ENCODE results near the gene ZNF414.
"Not testable (repeated sequence)": the region's sequence is repeated elsewhere in the genome, so short reads cannot be mapped to it uniquely, and the experiment has no call there.

The ZNF414 gene, protein sequence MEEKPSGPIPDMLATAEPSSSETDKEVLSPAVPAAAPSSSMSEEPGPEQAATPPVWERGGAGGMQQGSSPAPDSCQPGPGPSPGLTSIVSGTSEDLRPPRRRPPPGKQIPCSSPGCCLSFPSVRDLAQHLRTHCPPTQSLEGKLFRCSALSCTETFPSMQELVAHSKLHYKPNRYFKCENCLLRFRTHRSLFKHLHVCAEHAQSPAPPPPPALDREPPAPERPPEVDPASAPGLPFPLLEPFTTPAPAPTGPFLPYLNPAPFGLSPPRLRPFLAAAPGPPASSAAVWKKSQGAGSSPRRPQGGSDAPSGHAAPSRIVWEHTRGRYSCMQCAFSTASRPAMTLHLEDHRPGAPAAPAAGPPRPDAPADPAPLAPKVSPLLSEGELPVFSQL

DNA sequence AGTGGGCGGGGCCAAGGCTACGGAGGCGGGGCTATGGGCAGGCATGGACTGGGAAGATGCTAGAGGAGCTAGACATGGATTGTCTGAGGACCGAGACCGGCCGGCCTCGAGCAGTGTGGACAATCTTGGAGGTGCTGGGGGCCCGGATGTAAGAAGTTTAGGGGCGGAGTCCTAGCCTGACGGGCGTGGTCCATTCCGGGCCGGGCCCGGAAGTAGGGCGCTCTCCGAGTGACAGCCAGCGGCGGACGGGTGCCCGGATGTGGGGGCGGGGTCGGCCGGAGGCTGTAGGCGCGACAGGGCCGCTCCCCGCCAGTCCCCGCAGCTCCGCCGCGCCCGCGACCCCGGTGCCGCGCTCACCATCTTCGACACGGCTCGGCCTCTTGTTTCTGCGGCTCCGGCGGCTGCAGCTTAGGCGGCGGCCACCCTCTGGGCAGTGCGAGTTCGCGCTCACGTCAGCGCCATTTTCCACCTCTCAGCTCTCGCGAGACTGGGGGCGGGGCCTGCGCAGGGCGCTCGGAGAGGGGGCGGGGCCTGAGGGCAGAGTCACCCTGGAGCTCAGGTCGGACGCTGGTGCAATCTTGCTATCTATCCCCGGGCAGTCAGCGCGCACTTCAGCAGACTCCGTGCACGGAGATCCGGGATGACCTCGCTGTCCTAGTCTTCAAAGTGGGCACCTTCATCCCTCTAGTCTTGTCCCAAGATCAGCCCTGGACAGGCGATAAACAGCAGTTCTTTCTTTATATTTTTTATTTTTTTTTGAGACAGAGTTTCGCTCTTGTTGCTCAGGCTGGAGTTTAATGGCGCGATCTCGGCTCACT, at the start of gene ZNF414:
TSS of gene ZNF414 (minus strand) at position 481 of the 818 bp plus-strand sequence. CDS start at position 360, 121 bp downstream.
- DNase-seq = peak; percentile 96

GRCh38 chr19:8561075-8561764, 47.3 kb upstream of the ZNF414 start:
- DNase-seq = no peak

DNA sequence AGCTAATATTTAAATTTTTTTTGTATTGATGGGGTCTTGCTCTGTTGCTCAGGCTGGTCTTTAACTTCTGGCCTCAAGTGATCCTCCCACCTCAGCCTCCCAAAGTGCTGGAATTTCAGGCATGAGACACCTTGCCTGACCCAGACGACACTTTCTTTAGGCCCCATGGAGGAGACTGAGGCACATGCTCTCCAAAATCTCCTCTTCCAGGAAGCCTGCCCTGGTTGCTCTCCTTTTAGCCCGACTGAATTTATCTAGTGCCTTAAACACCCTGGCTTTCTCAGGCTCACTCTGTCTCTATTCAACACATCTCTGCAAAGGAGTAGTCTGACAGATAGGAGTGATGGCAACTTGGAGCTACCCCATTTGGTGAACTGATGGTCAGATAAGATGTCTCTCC, 44.4 kb upstream of the ZNF414 start:
- no peak for DNase-seq

DNA sequence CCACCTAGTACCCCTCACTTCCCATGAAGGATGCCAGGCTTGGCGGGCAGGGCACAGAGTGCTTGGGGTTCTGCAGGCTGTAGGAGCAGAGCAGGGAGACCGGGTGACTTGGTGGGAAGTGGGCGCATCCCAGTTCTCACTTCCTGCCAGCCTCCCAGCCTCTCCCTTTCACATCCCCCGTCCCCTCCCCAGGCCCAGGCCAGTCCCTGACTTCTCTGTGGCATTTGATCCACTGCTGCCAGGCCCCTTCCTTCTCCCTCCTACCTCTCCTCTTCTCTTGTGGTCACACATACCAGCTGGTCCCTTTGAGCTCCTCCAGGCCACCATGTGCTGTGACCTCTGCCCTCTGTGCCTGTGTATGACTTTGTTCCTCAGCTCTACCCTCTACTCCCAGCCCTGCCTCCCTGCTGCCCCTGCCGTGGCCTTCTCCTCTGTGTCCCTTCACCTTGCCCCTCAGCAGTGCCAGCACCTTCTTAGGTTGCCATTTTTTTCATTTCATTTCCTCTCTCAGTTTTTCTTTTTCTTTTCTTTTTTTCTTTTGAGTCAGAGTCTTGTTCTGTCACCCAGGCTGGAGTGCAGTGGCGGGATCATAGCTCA, 43.8 kb upstream of the ZNF414 start:
- no peak for DNase-seq

GRCh38 chr19:8553729-8554128, 39.8 kb upstream of the ZNF414 start:
- not testable (repeated sequence) for DNase-seq

DNA sequence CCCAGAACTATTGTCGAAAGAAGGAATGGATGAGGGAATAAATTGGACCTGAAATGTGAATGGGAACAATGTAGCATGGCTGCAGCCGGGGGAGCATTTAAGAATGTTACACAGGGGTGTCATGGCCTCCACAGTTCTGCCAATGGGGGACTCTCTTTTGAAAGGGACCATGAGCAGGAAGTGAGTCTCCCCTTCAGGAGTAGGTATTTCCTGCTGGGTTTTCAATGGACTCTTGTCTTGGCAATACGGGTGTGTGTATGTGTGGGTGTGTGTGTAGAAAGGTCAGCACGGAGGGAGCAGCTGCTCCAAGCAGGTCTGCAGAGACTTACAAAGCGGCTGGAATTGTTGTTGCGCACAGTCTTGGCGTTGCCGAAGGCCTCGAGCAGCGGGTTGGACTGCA, 38.8 kb upstream of the ZNF414 start:
- no peak for DNase-seq

DNA sequence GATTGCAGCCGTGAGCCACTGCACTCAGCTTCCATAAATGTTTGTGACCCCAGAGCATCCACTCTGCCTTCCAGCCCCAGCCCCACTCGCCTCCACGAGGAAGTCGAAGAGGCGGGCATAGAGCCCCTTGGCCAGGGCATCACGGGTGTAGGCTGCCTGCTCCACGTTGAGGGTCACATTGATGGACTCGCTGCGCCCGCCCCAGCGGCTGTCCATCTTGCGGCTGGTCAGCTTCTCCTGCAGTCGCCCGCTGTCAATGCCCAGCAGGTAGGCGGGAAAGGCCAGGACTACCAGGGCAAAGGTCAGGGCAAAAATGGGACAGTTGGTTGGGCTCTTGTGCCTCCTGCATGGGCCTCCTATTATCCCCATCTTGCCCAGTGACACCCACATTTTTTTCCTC, 36.1 kb upstream of the ZNF414 start:
- DNase-seq = no peak

DNA sequence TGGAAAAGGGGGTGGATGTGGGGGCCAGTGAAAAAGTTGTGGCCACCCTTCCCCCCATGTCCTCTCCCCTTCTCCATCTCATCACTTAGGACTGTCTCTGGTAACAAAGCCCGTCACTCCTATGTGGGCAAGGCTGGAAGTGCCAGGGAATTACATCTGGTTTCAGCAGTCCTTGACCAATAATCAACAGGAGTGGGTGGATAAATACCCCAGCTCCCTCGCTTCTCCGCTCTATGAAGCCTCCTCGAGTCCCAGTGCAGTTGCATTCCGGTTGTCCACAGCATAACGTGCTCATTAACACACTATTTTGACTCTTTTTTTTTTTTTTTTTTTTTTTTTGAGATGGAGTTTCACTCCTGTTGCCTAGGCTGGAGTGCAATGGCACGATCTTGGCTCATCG, 31.8 kb upstream of the ZNF414 start:
- no peak for DNase-seq

GRCh38 chr19:8544168-8544567, 30.2 kb upstream of the ZNF414 start:
- DNase-seq = no peak

DNA sequence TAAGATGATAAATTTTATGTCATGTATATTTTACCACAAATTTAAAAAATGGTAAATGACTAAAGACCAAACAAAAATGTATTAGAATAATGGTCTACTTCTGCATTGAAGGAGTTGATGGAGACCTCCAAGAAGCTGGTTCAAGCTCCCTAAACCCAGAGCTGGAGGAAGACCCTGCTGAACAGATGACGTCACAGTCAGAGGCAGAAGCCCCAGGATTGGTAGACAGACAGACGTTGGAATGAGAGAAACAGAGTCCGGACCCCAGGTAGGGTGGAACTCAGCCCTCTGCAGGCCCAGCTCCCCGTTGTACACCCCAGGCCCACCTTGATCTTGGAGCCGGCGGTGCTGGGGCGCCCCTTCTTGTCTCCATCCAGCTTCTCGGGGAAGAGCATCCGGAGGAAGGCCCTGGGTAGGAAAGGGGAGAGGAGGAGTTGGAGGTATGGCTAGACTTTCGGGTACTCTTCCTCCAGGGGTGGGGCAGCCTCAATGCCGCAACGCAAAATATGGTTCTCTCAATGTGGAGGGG, 25.7 kb upstream of the ZNF414 start:
- DNase-seq = no peak

DNA sequence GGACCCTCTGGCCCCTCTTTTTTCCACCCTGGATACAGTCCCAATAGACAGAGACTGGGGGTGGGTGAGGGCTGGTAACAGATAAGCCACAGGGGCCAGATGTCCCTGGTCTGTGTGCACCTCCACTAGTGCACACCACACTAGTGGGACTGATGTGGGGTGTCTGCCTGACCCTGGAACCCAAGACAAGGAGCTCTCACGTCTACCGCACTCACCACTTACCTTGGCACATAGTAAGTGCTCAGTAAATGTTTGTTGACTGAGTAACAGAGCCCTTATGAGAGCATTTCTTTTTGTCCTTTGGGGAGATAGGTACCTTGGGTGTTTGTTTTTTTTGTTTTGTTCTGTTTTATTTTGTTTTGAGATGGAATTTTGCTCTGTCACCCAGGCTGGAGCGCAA, 23.1 kb upstream of the ZNF414 start:
- DNase-seq = no peak

- DNase-seq = no peak
Measured at GRCh38 chr19:8536282-8536681, 22.3 kb upstream of the ZNF414 start.

DNA sequence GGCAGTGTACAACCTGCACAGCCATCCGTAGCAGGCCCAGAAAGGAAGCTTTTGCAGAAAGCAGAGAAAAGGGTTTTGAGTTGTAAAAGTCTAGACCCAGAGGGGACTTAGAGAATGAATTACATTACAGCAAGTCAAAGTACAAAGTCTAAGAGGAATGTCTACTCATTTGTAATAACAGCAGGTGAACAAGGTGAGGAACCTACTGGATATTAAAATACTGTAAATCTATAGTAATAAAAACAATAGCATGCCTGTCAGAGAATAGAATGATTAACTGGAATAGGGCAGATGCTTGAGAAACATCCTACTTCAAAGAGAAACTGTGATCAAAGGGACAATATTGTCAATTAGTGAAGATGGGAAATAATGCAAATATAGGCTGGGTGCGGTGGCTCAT, 18.3 kb upstream of the ZNF414 start:
- no peak for DNase-seq

DNA sequence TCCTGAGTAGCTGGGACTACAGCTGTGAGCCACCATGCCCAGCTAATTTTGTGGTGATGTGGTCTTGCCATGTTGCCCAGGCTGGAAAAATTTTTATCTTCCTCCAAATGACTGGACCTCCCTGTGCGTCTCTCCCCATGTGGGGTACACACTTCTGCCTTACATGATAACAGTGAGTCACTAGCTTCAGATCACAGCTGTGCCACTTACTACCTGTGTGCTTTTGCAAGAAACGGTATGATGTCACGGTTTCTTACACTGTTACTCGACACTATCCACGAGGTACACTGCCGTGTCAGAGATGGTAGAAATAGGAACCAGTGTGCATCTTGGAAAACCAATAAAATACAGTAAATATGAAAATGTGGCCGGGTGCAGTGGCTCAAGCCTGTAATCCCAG, 17.5 kb upstream of the ZNF414 start:
- DNase-seq = no peak

DNA sequence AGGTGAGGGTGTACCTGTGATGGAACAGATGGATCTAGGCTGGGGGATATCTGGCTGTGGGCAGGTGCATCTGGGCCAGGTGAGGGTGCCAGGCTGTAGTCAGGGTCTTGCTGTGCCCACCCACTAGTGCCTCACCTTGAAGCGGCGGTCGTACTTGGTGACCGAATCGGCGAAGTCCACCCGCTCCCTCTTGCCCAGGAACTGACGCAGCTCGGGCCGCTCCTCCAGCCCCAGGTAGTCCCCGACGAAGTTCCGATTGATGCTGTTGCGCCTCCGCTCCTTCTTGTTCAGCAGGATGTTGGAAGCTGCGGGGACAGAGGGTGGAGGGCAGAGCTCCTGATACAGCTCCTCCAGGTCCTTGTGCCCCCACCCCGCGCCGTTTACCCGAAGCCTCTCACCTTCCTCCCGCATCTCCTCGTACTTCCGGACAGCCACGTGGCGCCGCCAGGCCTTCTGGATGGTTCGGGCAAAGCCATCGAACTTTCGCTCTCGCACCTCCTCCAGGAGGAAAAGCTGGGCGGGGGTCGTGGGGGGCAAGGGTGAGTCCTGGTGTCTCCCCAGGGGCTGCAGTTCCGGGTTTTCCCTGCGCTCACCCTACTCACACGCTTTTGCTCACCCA, 16.2 kb upstream of the ZNF414 start:
- no peak for DNase-seq

DNA sequence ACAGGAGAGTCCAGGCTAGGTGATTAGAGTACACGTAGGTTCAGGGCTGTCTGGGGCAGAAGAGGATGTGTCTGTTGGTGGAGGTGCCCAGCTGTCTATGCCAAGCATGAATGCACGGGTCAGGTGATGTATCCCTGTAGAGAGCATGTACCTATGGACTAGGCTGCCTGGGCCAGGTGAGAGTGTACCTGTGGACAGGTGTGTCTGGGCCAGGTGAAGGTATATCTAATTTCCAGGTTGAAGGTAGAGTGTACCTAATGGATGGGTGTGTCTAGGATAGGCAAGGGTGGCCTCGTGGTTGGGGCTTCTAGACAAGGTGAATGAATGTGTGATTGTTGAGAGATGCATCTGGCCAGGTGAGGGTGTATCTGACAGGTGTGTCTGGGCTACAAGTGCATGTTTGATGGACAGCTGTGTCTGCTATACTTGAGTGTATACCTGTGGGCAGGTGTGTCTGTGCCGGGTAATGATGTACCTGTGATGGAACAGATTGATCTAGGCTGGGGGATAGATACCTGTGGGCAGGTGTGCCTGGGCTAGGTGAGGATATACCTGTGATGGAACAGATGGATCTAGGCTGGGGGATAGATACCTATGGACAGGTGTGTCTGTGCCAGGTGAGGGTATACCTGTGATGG, 15.5 kb upstream of the ZNF414 start:
- DNase-seq = no peak

DNA sequence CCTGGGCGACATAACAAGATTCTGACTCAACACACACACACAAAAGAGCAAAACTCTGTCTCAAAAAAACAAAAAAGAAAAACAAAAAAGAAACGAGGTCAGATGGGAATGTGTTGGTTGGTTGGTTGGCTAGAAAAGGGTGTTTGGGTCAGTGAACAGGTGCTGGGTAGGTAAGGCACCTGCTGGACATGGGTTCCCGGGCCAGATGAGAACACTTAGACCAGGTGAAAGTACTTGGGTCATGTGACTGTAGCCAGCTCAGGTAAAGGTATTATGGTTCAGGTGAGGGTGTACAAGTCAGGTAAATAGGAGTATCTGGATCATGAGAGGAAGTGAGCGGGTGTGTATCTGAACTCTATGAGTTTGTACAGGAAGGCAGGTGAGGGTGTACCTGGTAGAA, 14.5 kb upstream of the ZNF414 start:
- no peak for DNase-seq

GRCh38 chr19:8526345-8527091, 12.6 kb upstream of the ZNF414 start:
- no peak for DNase-seq

DNA sequence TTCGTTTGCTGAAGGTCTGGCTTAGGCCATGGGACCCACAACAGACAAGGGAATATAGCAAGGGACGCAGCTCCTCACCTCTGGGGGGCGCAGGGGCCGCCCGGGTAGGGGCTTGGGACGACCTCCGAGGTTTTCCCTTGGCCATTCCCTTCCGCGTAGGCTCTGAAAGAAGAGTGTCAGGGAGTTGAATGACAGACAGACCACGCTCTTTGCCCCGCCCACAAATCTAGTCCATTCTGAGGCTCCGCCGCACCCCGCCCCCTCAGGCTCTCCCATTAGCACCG, 11.4 kb upstream of the ZNF414 start:
- DNase-seq = no peak

DNA sequence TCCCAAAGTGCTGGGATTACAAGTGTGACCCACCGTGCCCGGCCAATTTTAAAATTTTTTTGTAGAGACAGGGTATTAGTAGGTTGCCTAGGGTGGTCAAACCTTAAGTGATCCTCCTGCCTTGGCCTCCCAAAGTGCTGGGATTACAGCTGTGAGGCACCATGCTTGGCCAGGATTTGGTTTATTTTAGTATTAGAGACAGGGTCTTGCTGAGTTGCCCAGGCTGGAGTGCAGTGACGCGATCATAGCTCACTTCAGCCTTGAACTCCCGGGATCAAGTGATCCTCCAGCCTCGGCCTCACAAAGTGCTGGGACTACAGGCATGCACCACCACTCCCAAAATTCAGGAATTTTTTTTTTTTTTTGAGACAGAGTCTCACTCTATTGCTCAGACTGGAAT, 5.4 kb upstream of the ZNF414 start:
- no peak for DNase-seq

DNA sequence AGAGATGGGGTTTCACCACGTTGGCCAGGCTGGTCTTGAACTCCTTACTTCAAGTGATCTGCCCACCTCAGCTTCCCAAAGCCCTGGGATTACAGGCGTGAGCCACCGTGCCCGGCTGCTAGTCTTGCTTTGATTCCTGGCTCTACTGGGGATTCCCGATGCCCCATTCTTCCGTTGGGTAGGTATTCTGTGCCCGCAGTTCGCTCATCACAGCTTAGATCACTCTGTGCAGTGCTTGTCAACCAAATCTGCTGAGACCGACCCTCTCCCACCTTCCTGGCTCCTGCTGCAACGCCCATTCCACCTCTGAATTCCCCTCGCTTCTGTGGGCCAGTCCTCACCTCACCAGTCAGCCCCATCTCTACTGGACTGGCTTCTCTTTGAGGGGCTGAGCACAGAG, 4.6 kb upstream of the ZNF414 start:
- no peak for DNase-seq
